Measurements from ENCODE around the gene APOB. TPM values are rescaled to one million over a fixed set of nuclear protein-coding genes. Genes with fewer than 3 reads are reported as not detected.
"Not testable (repeated sequence)": the region's sequence is repeated elsewhere in the genome, so short reads cannot be mapped to it uniquely, and the experiment has no call there.

APOB gene
- total RNA-seq, 8 experiments from 2014 or later: under 0.01 to 0.15 (median 0.09) TPM; not detected in 1

GRCh38 chr2:21035282-21035973 lies 8.4 kb downstream of the APOB start:
- no peak for ATAC-seq (replicated peaks in 6 of 8)
- in situ Hi-C loops (cut with MboI; ENCODE audit: low pct_unique_long_range_greater_than_20kb in 2 of 9, low sequenced_read_pairs in 9 of 9, unreplicated experiment in 9 of 9): loop anchor here in 1 of 9 experiments (25.0 kb wide), 1 partner anchor 277 kb away; no protein-coding TSS in a partner anchor
- 0 to 100% (median 72%) methylated on average over 1 to 6 of the region's 6 CpGs; no CpG with 5 or more reads in 1 of the 10 experiments for WGBS, 10 experiments

GRCh38 chr2:21034972-21035279 lies 8.9 kb downstream of the APOB start:
- Histone ChIP-seq H3K27ac (no peak overlapping the region), H3K4me1 (replicated peaks in 1 of 2) (no peaks in the 10 kb centered on the region), H3K4me3 (no peak overlapping the region)
- in situ Hi-C loops (cut with MboI; ENCODE audit: low pct_unique_long_range_greater_than_20kb in 2 of 9, low sequenced_read_pairs in 9 of 9, unreplicated experiment in 9 of 9): loop anchor here in 1 of 9 experiments (25.0 kb wide), 1 partner anchor 277 kb away; no protein-coding TSS in a partner anchor
- no peak for ATAC-seq (replicated peaks in 6 of 8)
- WGBS, 10 experiments: 7 to 100% (median 64%) methylated on average over 1 to 3 of the region's 3 CpGs; no CpG with 5 or more reads in 4 of the 10 experiments

More at GRCh38 chr2:21035282-21035973, 8.4 kb downstream of the APOB start:
- no peak overlapping the region for H3K27ac ChIP-seq
- no peak overlapping the region for H3K4me3 ChIP-seq
- no peaks in the 10 kb centered on the region for H3K4me1 ChIP-seq (replicated peaks in 1 of 2)

- in situ Hi-C loops (cut with MboI; ENCODE audit: low pct_unique_long_range_greater_than_20kb in 2 of 9, low sequenced_read_pairs in 9 of 9, unreplicated experiment in 9 of 9): loop anchor here in 1 of 9 experiments (25.0 kb wide), 1 partner anchor 278 kb away; no protein-coding TSS in a partner anchor
- Histone ChIP-seq H3K4me3 (no peak overlapping the region), H3K4me1 (replicated peaks in 1 of 2) (no peaks in the 10 kb centered on the region), H3K27ac (no peak overlapping the region)
- 0 to 100% (median 70%) methylated on average over 1 to 4 of the region's 4 CpGs; no CpG with 5 or more reads in 1 of the 10 experiments for WGBS, 10 experiments
- no peak for ATAC-seq (replicated peaks in 6 of 8)
Measured at GRCh38 chr2:21034156-21034971, 9.5 kb downstream of the APOB start.

GRCh38 chr2:21033237-21034155 lies 10.4 kb downstream of the APOB start:
- 31 to 100% (median 70%) methylated on average over 1 to 2 of the region's 2 CpGs; no CpG with 5 or more reads in 4 of the 10 experiments for WGBS, 10 experiments
- Histone ChIP-seq H3K27ac (no peak overlapping the region), H3K4me3 (no peak overlapping the region), H3K4me1 (replicated peaks in 1 of 2) (no peaks in the 10 kb centered on the region)
- in situ Hi-C loops (cut with MboI; ENCODE audit: low pct_unique_long_range_greater_than_20kb in 2 of 9, low sequenced_read_pairs in 9 of 9, unreplicated experiment in 9 of 9): loop anchor here in 1 of 9 experiments (25.0 kb wide), 1 partner anchor 279 kb away; no protein-coding TSS in a partner anchor
- no peak for ATAC-seq (replicated peaks in 6 of 8)

GRCh38 chr2:21032338-21033236 lies 11.3 kb downstream of the APOB start:
- Histone ChIP-seq H3K4me3 (no peak overlapping the region), H3K4me1 (replicated peaks in 1 of 2) (no peaks in the 10 kb centered on the region), H3K27ac (no peak overlapping the region)
- ATAC-seq (replicated peaks in 6 of 8): no peak
- in situ Hi-C loops (cut with MboI; ENCODE audit: low pct_unique_long_range_greater_than_20kb in 2 of 9, low sequenced_read_pairs in 9 of 9, unreplicated experiment in 9 of 9): loop anchor here in 1 of 9 experiments (25.0 kb wide), 1 partner anchor 280 kb away; no protein-coding TSS in a partner anchor
- 45 to 98% (median 80%) methylated on average over 4 to 9 of the region's 14 CpGs; no CpG with 5 or more reads in 1 of the 10 experiments for whole genome bisulfite sequencing, 10 experiments

- ATAC-seq (replicated peaks in 6 of 8): no peak
- H3K27ac ChIP-seq: no peak overlapping the region
- H3K4me3 ChIP-seq: no peak overlapping the region
- no peaks in the 10 kb centered on the region for H3K4me1 ChIP-seq (replicated peaks in 1 of 2)
- 3 to 100% (median 45%) methylated on average over 2 to 4 of the region's 4 CpGs for WGBS, 10 experiments
- in situ Hi-C loops (cut with MboI; ENCODE audit: low pct_unique_long_range_greater_than_20kb in 2 of 9, low sequenced_read_pairs in 9 of 9, unreplicated experiment in 9 of 9): loop anchor here in 1 of 9 experiments (25.0 kb wide), 1 partner anchor 281 kb away; no protein-coding TSS in a partner anchor
Measured at GRCh38 chr2:21030983-21031968, 12.6 kb downstream of the APOB start.

GRCh38 chr2:21029519-21029918 lies 14.4 kb downstream of the APOB start:
- no peak for ATAC-seq (replicated peaks in 6 of 8)
- Histone ChIP-seq H3K4me3 (no peak overlapping the region), H3K4me1 (replicated peaks in 1 of 2) (no peaks in the 10 kb centered on the region), H3K27ac (no peak overlapping the region)
- WGBS, 10 experiments: 0 to 100% (median 57%) methylated on average over 1 to 2 of the region's 2 CpGs; no CpG with 5 or more reads in 2 of the 10 experiments
- in situ Hi-C loops (cut with MboI; ENCODE audit: low pct_unique_long_range_greater_than_20kb in 2 of 9, low sequenced_read_pairs in 9 of 9, unreplicated experiment in 9 of 9): loop anchor here in 1 of 9 experiments (25.0 kb wide), 1 partner anchor 283 kb away; no protein-coding TSS in a partner anchor

- ATAC-seq (replicated peaks in 6 of 8); H3K27ac ChIP-seq; H3K4me3 ChIP-seq; H3K4me1 ChIP-seq (replicated peaks in 1 of 2): not testable (repeated sequence)
- 59 to 100% (median 89%) methylated on average over 1 to 5 of the region's 5 CpGs; no CpG with 5 or more reads in 3 of the 10 experiments for WGBS, 10 experiments
- in situ Hi-C loops (cut with MboI; ENCODE audit: low pct_unique_long_range_greater_than_20kb in 2 of 9, low sequenced_read_pairs in 9 of 9, unreplicated experiment in 9 of 9): loop anchor here in 1 of 9 experiments (25.0 kb wide), 1 partner anchor 283 kb away; no protein-coding TSS in a partner anchor
Measured at GRCh38 chr2:21028951-21029350, 14.9 kb downstream of the APOB start.

- Histone ChIP-seq H3K27ac (no peak overlapping the region), H3K4me1 (replicated peaks in 1 of 2) (no peaks in the 10 kb centered on the region), H3K4me3 (no peak overlapping the region)
- ATAC-seq (replicated peaks in 6 of 8): no peak
- WGBS, 10 experiments: 41 to 100% (median 54%) methylated on average over 1 to 4 of the region's 4 CpGs; no CpG with 5 or more reads in 1 of the 10 experiments
- in situ Hi-C loops (cut with MboI; ENCODE audit: low pct_unique_long_range_greater_than_20kb in 2 of 9, low sequenced_read_pairs in 9 of 9, unreplicated experiment in 9 of 9): loop anchor here in 1 of 9 experiments (25.0 kb wide), 1 partner anchor 284 kb away; no protein-coding TSS in a partner anchor
Measured at GRCh38 chr2:21028021-21028947, 15.6 kb downstream of the APOB start.
